HG03039 (cell line): ENCODE data around the gene PLXNB3.
"Not testable (repeated sequence)": the region's sequence is repeated elsewhere in the genome, so short reads cannot be mapped to it uniquely, and the experiment has no call there.

Experiments used
- ATAC-seq: cut with Tn5 transposase; IDR thresholded peaks from one replicate; pipeline ENCODE4 v1.9.1; 2021; ENCODE audit warnings: mild to moderate bottlenecking, moderate library complexity; ENCODE audit not compliant: unreplicated experiment

Gene PLXNB3

GRCh38 chrX:153732401-153732800 is 31.6 kb upstream of the PLXNB3 start:
- no peak for ATAC-seq

- no peak for ATAC-seq
Observed at GRCh38 chrX:153733651-153734240, 30.3 kb upstream of the PLXNB3 start.

- ATAC-seq = no peak
Observed at GRCh38 chrX:153734871-153735270, 29.2 kb upstream of the PLXNB3 start.

GRCh38 chrX:153735274-153735673 is 28.8 kb upstream of the PLXNB3 start:
- no peak for ATAC-seq

- ATAC-seq = no peak
Observed at GRCh38 chrX:153736071-153736820, 27.8 kb upstream of the PLXNB3 start.

GRCh38 chrX:153736871-153737441 is 27.1 kb upstream of the PLXNB3 start:
- ATAC-seq = no peak

GRCh38 chrX:153738056-153738605 is 25.9 kb upstream of the PLXNB3 start:
- no peak for ATAC-seq

GRCh38 chrX:153739754-153740486 is 24.1 kb upstream of the PLXNB3 start:
- ATAC-seq = no peak

- ATAC-seq = no peak
Observed at GRCh38 chrX:153740631-153741222, 23.3 kb upstream of the PLXNB3 start.

- ATAC-seq = no peak
Observed at GRCh38 chrX:153741446-153741845, 22.6 kb upstream of the PLXNB3 start.

- not testable (repeated sequence) for ATAC-seq
Observed at GRCh38 chrX:153742111-153742510, 21.9 kb upstream of the PLXNB3 start.

GRCh38 chrX:153742796-153743467 is 21.1 kb upstream of the PLXNB3 start:
- ATAC-seq = not testable (repeated sequence)

- not testable (repeated sequence) for ATAC-seq
Observed at GRCh38 chrX:153743468-153744209, 20.4 kb upstream of the PLXNB3 start.

- no peak for ATAC-seq
Observed at GRCh38 chrX:153744210-153745066, 19.6 kb upstream of the PLXNB3 start.

- ATAC-seq = not testable (repeated sequence)
Observed at GRCh38 chrX:153745067-153745433, 19.0 kb upstream of the PLXNB3 start.

- ATAC-seq = no peak
Observed at GRCh38 chrX:153746359-153746758, 17.7 kb upstream of the PLXNB3 start.

GRCh38 chrX:153746991-153747390 is 17.1 kb upstream of the PLXNB3 start:
- not testable (repeated sequence) for ATAC-seq

GRCh38 chrX:153749017-153749416 is 15.0 kb upstream of the PLXNB3 start:
- ATAC-seq = not testable (repeated sequence)
